ENCODE data around the gene RTL5. TPM values are rescaled to one million over a fixed set of nuclear protein-coding genes. Genes with fewer than 3 reads are reported as not detected.

The RTL5 gene
- total RNA-seq, 1 donor from 2014 or later: 23.0 TPM

DNA sequence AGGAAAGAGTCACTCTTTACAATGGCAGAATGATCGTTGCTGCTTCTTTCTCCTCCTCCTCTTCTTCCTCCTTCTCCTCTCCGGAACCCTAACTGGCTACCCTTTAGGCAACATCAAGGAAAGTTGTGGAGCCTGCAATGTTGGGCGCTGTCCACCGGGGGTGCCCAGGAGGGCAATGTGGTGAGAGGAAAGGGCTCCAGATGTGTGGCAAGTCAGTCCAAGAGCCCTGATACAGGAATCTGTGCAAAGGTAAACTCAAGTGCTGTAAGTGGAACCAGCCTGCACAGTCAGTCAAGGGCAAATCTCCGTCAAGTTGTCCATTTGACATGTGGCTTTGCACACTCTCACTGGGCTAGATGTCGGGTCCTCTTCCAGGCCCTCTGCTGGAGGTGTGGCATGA lies 2.8 kb downstream of the RTL5 start:
- Mint-ChIP-seq H3K36me3 (ENCODE audit: low read depth) (peaks cover 24% of the 10 kb centered on the region), H3K9me3 (peaks cover 6% of the 10 kb centered on the region), H3K4me3 (peak overlapping the region; percentile 79), H3K4me1 (peaks cover 59% of the 10 kb centered on the region), H3K27ac (ENCODE audit: unreplicated experiment) (no peak overlapping the region), H3K27me3 (ENCODE audit: low read depth) (peaks cover 2% of the 10 kb centered on the region)
- TF ChIP-seq, protein P1, sequence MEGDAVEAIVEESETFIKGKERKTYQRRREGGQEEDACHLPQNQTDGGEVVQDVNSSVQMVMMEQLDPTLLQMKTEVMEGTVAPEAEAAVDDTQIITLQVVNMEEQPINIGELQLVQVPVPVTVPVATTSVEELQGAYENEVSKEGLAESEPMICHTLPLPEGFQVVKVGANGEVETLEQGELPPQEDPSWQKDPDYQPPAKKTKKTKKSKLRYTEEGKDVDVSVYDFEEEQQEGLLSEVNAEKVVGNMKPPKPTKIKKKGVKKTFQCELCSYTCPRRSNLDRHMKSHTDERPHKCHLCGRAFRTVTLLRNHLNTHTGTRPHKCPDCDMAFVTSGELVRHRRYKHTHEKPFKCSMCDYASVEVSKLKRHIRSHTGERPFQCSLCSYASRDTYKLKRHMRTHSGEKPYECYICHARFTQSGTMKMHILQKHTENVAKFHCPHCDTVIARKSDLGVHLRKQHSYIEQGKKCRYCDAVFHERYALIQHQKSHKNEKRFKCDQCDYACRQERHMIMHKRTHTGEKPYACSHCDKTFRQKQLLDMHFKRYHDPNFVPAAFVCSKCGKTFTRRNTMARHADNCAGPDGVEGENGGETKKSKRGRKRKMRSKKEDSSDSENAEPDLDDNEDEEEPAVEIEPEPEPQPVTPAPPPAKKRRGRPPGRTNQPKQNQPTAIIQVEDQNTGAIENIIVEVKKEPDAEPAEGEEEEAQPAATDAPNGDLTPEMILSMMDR (conservative IDR thresholded peaks at IDR 0.05): peak; percentile 49
- peak; percentile 15 for DNase-seq (ENCODE audit: low read depth, low spot score)

DNA sequence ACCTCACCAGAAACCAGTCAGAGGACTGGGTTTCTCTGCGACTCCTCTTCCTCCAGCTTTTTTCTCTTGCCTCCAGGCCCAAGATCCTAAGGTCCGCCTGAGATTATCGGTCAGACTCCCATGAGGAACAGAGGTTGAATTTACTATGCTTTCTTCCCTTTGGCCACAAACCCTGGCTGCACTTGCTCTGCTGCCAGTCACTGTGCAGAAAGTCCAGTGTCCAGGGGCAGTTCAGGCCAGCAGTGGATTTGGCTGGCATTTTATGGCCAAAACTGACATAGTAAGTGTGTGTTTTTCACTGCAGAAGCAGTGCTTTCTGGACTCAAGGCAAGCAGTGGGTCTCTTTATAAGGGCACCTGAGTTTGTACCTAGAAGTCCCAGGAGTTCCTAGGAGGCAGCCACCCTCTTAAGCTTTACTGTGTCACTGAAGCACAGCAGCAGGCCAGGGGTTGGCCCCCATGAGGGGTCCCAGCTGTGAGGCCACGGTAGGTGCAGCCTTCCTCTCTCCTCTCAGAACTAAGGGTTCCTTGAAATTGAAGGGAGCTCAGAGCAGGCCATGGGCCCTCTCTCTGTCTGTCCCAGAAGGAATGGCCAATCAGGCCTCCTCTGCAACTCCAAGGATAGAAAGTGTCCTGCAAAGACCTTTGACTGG lies 3.4 kb downstream of the RTL5 start:
- Mint-ChIP-seq H3K36me3 (ENCODE audit: low read depth) (peaks cover 23% of the 10 kb centered on the region), H3K4me3 (peak overlapping the region; percentile 79), H3K4me1 (peaks cover 64% of the 10 kb centered on the region), H3K9me3 (peaks cover 6% of the 10 kb centered on the region), H3K27me3 (ENCODE audit: low read depth) (peaks cover under 1% of the 10 kb centered on the region), H3K27ac (ENCODE audit: unreplicated experiment) (no peak overlapping the region)
- TF ChIP-seq, protein P1 (conservative IDR thresholded peaks at IDR 0.05): no peak
- DNase-seq (ENCODE audit: low read depth, low spot score): no peak

DNA sequence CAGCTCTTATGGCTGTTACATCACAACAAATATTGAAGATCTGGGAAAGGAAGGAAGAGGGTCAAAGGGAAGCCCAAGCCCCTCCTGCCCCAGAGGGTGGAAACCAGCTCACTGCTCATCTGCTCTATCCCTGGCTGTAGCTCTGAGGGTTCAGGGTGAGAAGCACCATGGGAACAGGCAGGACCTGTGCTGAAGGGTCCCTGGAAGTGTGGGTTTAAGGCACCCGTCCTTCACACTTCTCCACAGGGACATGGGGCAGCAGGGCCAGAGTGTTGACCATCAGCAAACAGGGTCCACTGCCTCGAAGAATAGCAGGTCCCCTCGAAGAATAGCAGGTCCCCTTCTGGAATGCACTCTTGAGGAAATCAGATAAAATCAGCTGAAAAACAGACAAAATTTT lies 4.4 kb downstream of the RTL5 start:
- Mint-ChIP-seq H3K27ac (ENCODE audit: unreplicated experiment) (no peak overlapping the region), H3K27me3 (ENCODE audit: low read depth) (no peaks in the 10 kb centered on the region), H3K4me3 (peak overlapping the region; percentile 81), H3K4me1 (peaks cover 67% of the 10 kb centered on the region), H3K9me3 (peaks cover 11% of the 10 kb centered on the region), H3K36me3 (ENCODE audit: low read depth) (peaks cover 22% of the 10 kb centered on the region)
- TF ChIP-seq, protein P1 (conservative IDR thresholded peaks at IDR 0.05): no peak
- no peak for DNase-seq (ENCODE audit: low read depth, low spot score)

DNA sequence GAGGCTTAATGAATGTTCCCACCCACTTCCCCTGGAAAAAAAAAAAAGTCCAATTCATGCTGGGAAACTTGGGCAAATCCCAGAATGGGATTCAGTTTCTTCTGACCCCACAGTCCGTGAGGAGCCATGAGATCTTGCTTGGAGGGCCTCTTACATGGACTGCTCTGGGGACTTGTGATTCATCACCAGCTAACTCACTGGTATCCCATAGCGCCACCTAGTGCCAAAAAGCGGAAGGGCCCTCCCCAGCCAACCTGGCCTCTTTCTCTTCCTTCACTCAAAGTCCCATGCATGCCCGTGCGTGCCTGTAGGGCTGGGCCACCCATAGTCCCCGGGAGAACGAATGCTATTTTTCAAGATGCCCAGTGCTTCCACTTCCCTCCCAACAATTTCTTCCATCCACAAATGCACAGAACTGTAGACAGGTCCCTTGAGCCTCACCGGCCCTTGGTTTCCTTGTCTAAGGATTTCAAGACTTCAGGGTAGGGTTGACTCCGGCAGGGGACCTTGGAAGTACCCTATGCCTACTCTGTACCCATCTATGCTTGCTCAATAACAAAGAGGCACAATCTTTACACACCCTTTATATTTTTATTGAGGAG lies 5.1 kb downstream of the RTL5 start:
- TF ChIP-seq, protein P1 (conservative IDR thresholded peaks at IDR 0.05): peak; percentile 77
- peak overlapping the region; percentile 81 for H3K4me3 Mint-ChIP-seq
- H3K4me1 Mint-ChIP-seq: peaks cover 67% of the 10 kb centered on the region
- H3K9me3 Mint-ChIP-seq: peaks cover 11% of the 10 kb centered on the region
- H3K27ac Mint-ChIP-seq (ENCODE audit: unreplicated experiment): no peak overlapping the region
- H3K36me3 Mint-ChIP-seq (ENCODE audit: low read depth): peaks cover 22% of the 10 kb centered on the region
- DNase-seq (ENCODE audit: low read depth, low spot score): peak; percentile 84
- no peaks in the 10 kb centered on the region for H3K27me3 Mint-ChIP-seq (ENCODE audit: low read depth)

DNA sequence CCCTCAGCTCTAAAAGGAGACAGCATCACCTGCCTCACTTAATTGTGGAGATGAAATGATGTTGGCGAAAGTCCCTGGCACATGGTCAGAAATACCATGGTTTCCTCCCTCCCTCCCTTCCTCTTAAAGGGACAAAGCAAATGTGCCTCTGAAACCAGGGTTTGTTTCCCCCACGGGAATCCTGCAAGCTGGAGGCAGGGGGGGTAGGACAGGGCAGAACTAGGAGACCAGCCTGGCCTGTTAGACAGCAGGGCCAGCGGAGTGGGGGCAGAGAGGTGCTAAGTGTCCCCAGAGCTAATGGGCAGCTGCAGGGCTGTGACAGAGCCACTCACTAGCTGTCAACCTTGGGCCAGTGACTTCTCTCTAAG lies 5.7 kb downstream of the RTL5 start:
- Mint-ChIP-seq H3K36me3 (ENCODE audit: low read depth) (peaks cover 22% of the 10 kb centered on the region), H3K4me3 (peak overlapping the region; percentile 81), H3K27me3 (ENCODE audit: low read depth) (no peaks in the 10 kb centered on the region), H3K27ac (ENCODE audit: unreplicated experiment) (no peak overlapping the region), H3K4me1 (peaks cover 71% of the 10 kb centered on the region), H3K9me3 (peaks cover 11% of the 10 kb centered on the region)
- TF ChIP-seq, protein P1 (conservative IDR thresholded peaks at IDR 0.05): no peak
- DNase-seq (ENCODE audit: low read depth, low spot score): no peak
